Glutamatergic neuron (in vitro differentiated cells): ENCODE data around the gene OSBPL6. TPM values are rescaled to one million over a fixed set of nuclear protein-coding genes. Genes with fewer than 3 reads are reported as not detected.
A peak's percentile ranks its signal among the peaks of the same experiment; 100 is the strongest.
"Not testable (repeated sequence)": the region's sequence is repeated elsewhere in the genome, so short reads cannot be mapped to it uniquely, and the experiment has no call there.

Source experiments
- DNase-seq: peaks from one replicate; pipeline ENCODE4 v3.0.0; 2022
- H3K27ac Mint-ChIP-seq: one replicate; pipeline ENCODE4 v1.8.0; 2020; ENCODE audit warnings: mild to moderate bottlenecking, mixed read lengths, inconsistent platforms; ENCODE audit not compliant: unreplicated experiment
- H3K27me3 Mint-ChIP-seq: one replicate; pipeline ENCODE4 v1.8.0; 2020; ENCODE audit warnings: mild to moderate bottlenecking, moderate library complexity, mixed read lengths, inconsistent platforms; ENCODE audit not compliant: unreplicated experiment
- H3K36me3 Mint-ChIP-seq: one replicate; pipeline ENCODE4 v1.8.0; 2020; ENCODE audit warnings: mild to moderate bottlenecking, mixed read lengths, inconsistent platforms; ENCODE audit not compliant: unreplicated experiment
- H3K4me1 Mint-ChIP-seq: one replicate; pipeline ENCODE4 v1.8.0; 2020; ENCODE audit warnings: mild to moderate bottlenecking, low read depth, mixed read lengths, inconsistent platforms; ENCODE audit not compliant: unreplicated experiment
- H3K4me3 Mint-ChIP-seq: one replicate; pipeline ENCODE4 v1.8.0; 2020; ENCODE audit warnings: mild to moderate bottlenecking, mixed read lengths, inconsistent platforms; ENCODE audit not compliant: unreplicated experiment
- H3K9me3 Mint-ChIP-seq: one replicate; pipeline ENCODE4 v1.8.0; 2020; ENCODE audit warnings: mild to moderate bottlenecking, moderate library complexity, mixed read lengths, inconsistent platforms; ENCODE audit not compliant: unreplicated experiment
- CTCF ChIP-seq: fragments of 200-600 bp; sonication (generic); IDR thresholded peaks from one replicate; pipeline ENCODE4 v1.5.0; 2021; ENCODE audit not compliant: partially characterized antibody, unreplicated experiment
- total RNA-seq: library from RNA; stranded (reverse); fragmentation: NEBNext Ultra II Directional; extraction: Animal tissue kit (Norgen Biotek cat#: 25700); gene quantifications from one replicate; pipeline ENCODE4 v1.2.1, GENCODE V29; 2021; ENCODE audit not compliant: unreplicated experiment

Gene OSBPL6
- total RNA-seq, 1 donor from 2014 or later: 14.4 TPM

DNA sequence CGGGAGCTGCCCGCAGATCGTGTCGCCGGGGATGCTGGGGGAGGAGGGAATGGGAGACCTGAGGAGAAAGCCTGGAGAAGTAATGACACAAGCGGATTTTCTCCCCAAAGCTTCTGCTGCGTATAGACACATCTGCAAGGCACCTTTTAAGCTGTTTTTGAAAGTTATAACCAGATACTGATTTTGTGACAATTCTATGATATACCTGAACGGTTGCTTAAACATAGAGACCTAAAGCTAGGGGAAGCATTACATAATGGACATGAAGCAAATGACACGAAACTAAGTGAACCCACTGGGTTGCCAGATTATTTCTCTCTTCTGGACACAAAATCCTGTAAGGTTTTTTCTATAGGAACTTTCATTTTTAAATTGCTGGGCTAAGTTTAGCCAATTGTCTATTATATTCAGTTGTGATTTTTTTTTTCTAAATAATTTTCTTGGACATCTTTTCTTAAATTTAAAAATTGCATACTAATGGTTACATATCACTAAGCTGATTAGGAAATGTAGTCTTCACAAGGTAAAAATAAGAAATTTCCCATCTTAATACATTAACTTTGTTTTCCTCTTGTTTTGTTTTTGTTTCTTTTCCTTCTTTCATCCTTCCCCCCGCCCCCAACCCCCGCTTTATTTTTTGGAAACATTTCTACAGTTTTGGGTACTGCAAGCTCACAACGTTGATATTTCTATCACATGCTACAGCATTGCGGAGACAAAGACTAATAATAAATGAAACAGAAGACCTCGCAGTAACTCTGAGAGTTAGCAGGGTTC is 1.3 kb downstream of the OSBPL6 start:
- no peak for TF ChIP-seq CTCF
- H3K9me3 Mint-ChIP-seq: peaks cover 7% of the 10 kb centered on the region
- H3K27me3 Mint-ChIP-seq: peaks cover 6% of the 10 kb centered on the region
- peak overlapping the region; percentile 90 for H3K4me3 Mint-ChIP-seq
- peaks cover 4% of the 10 kb centered on the region for H3K4me1 Mint-ChIP-seq
- H3K36me3 Mint-ChIP-seq: no peaks in the 10 kb centered on the region
- H3K27ac Mint-ChIP-seq: peak overlapping the region; percentile 43
- DNase-seq: no peak

DNA sequence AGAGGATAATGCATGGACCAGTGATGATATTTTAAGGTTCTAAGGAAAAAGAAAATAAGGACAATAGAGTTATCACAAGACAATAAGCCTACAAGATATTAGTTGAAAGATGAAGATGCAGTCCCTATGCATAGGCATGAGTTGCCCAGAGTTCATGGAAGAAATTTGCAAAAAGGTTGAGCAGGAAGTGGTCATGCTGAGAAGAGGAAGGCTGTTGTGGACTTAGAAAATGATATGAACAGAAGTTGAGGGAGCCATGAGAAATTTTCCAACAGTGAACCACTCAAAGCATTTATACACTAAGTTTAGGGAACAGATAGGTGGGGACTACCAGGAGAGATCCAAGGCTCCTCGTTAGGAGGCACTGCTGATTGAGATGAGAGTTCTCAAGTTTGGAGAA is 3.5 kb downstream of the OSBPL6 start:
- Mint-ChIP-seq H3K27me3 (peaks cover 6% of the 10 kb centered on the region), H3K9me3 (peaks cover 7% of the 10 kb centered on the region), H3K4me3 (no peak overlapping the region), H3K27ac (no peak overlapping the region), H3K36me3 (no peaks in the 10 kb centered on the region), H3K4me1 (peaks cover 4% of the 10 kb centered on the region)
- DNase-seq: no peak
- TF ChIP-seq CTCF: no peak

DNA sequence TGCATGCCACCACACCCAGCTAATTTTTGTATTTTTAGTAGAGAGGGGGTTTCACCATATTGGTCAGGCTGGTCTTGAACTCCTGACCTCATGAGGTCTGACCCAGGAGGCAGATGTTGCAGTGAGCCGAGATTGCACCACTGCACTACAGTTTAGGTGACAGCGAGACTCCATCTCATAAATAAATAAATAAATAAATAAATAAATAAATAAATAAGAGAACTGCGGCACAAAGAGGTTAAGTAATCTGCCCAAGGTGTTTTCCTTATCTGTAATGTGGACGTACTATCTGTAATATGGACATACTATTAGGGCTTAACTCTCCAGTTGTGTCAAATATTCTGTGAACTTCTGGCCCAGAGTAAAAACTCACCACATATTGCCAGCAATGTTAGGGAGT is 4.1 kb downstream of the OSBPL6 start:
- H3K9me3 Mint-ChIP-seq, H3K36me3 Mint-ChIP-seq, H3K27me3 Mint-ChIP-seq, H3K27ac Mint-ChIP-seq, H3K4me3 Mint-ChIP-seq, DNase-seq, H3K4me1 Mint-ChIP-seq: not testable (repeated sequence)

DNA sequence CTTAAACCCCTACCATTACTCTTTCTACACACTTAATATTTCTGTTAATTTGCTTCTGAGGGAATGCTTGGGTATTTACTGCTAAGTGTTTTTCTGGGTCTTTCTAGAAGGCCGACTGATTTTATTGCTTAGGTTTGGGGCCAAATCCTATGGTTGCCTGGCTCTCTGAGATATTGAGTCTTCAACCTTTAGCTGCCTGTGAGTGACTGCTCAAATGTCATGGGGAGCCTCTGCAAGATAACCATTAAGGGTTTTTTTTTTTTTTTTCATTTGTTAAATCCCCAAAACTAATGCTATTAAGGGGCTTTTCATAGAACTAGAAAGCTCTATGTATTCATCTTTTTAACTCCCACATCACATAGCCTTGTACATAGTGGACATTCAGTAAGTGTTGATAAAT is 5.0 kb downstream of the OSBPL6 start:
- no peaks in the 10 kb centered on the region for H3K27me3 Mint-ChIP-seq
- H3K4me1 Mint-ChIP-seq: peaks cover 4% of the 10 kb centered on the region
- no peak overlapping the region for H3K27ac Mint-ChIP-seq
- no peak for TF ChIP-seq CTCF
- DNase-seq: no peak
- H3K36me3 Mint-ChIP-seq: no peaks in the 10 kb centered on the region
- H3K4me3 Mint-ChIP-seq: no peak overlapping the region
- peaks cover 2% of the 10 kb centered on the region for H3K9me3 Mint-ChIP-seq

DNA sequence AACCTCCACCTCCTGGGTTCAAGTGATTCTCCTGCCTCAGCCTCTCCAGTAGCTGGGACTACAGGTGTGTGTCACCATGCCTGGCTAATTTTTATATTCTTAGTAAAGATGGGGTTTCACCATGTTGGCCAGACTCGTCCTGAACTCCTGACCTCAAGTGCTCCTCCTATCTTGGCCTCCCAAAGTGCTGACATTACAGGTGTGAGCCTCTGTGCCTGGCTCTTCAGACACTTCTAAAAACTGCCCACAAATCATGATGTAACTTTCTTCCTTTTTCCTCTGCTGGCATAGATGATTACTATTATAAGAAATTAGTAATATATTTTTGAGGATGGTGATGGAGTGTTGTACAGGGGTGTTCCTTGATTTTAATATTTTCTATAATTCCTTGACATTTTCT is 6.0 kb downstream of the OSBPL6 start:
- Mint-ChIP-seq H3K9me3 (peaks cover under 1% of the 10 kb centered on the region), H3K27ac (no peak overlapping the region), H3K4me1 (peaks cover 4% of the 10 kb centered on the region), H3K4me3 (no peak overlapping the region), H3K36me3 (no peaks in the 10 kb centered on the region), H3K27me3 (no peaks in the 10 kb centered on the region)
- no peak for DNase-seq
- no peak for TF ChIP-seq CTCF
